Measurements from ENCODE around the gene CD59.
"Not testable (repeated sequence)": the region's sequence is repeated elsewhere in the genome, so short reads cannot be mapped to it uniquely, and the experiment has no call there.

The CD59 gene

GRCh38 chr11:33664166-33664565 lies 72.1 kb downstream of the CD59 start:
- TF ChIP-seq CTCF (IDR thresholded peaks at IDR 0.05; ENCODE audit: low read depth, low read length, missing control alignments): no peak
- no peak for DNase-seq (ENCODE audit: extremely low read depth, low read depth)
- no peak overlapping the region for H3K4me3 ChIP-seq (replicated peaks; ENCODE audit: low read depth, low read length)

- H3K4me3 ChIP-seq (replicated peaks; ENCODE audit: low read depth, low read length): no peak overlapping the region
- DNase-seq (ENCODE audit: extremely low read depth, low read depth): no peak
- TF ChIP-seq CTCF (IDR thresholded peaks at IDR 0.05; ENCODE audit: low read depth, low read length, missing control alignments): no peak
Observed at GRCh38 chr11:33663121-33663520, 73.1 kb downstream of the CD59 start.

GRCh38 chr11:33661526-33661925 lies 74.7 kb downstream of the CD59 start:
- not testable (repeated sequence) for DNase-seq (ENCODE audit: extremely low read depth, low read depth); H3K4me3 ChIP-seq (replicated peaks; ENCODE audit: low read depth, low read length)

- no peak overlapping the region for H3K4me3 ChIP-seq (replicated peaks; ENCODE audit: low read depth, low read length)
- no peak for TF ChIP-seq CTCF (IDR thresholded peaks at IDR 0.05; ENCODE audit: low read depth, low read length, missing control alignments)
- no peak for DNase-seq (ENCODE audit: extremely low read depth, low read depth)
Observed at GRCh38 chr11:33660962-33661361, 75.3 kb downstream of the CD59 start.

- TF ChIP-seq CTCF (IDR thresholded peaks at IDR 0.05; ENCODE audit: low read depth, low read length, missing control alignments): no peak
- no peak overlapping the region for H3K4me3 ChIP-seq (replicated peaks; ENCODE audit: low read depth, low read length)
Observed at GRCh38 chr11:33659370-33660139, 76.7 kb downstream of the CD59 start.

GRCh38 chr11:33658195-33658900 lies 77.9 kb downstream of the CD59 start:
- no peak overlapping the region for H3K4me3 ChIP-seq (replicated peaks; ENCODE audit: low read depth, low read length)
- no peak for DNase-seq (ENCODE audit: extremely low read depth, low read depth)
- TF ChIP-seq CTCF (IDR thresholded peaks at IDR 0.05; ENCODE audit: low read depth, low read length, missing control alignments): no peak

More at GRCh38 chr11:33659370-33660139, 76.7 kb downstream of the CD59 start:
- DNase-seq (ENCODE audit: extremely low read depth, low read depth): no peak

GRCh38 chr11:33657757-33658156 lies 78.5 kb downstream of the CD59 start:
- no peak overlapping the region for H3K4me3 ChIP-seq (replicated peaks; ENCODE audit: low read depth, low read length)
- no peak for DNase-seq (ENCODE audit: extremely low read depth, low read depth)
- no peak for TF ChIP-seq CTCF (IDR thresholded peaks at IDR 0.05; ENCODE audit: low read depth, low read length, missing control alignments)

Measured in HFF-Myc (cell line).